GM20000 (cell line): ENCODE results near the gene GRIK4.

Experiments
- DNase-seq: peaks from one replicate; pipeline ENCODE4 v3.0.0; 2012; ENCODE audit warnings: low spot score
- CTCF ChIP-seq: IDR thresholded peaks from 2 replicates; pipeline ENCODE4 v1.5.1; 2012; ENCODE audit warnings: mild to moderate bottlenecking, control low read depth; ENCODE audit errors: extremely low read depth, missing control alignments

GRIK4 gene

GRCh38 chr11:120839846-120840402 lies 328.4 kb downstream of the GRIK4 start:
- TF ChIP-seq CTCF, result no peak
- no peak for DNase-seq

- DNase-seq, result no peak
- no peak for TF ChIP-seq CTCF
Measured at GRCh38 chr11:120840661-120841060, 329.1 kb downstream of the GRIK4 start.

GRCh38 chr11:120841074-120841473 lies 329.5 kb downstream of the GRIK4 start:
- DNase-seq, result no peak
- TF ChIP-seq CTCF, result no peak

GRCh38 chr11:120842195-120842594 lies 330.6 kb downstream of the GRIK4 start:
- TF ChIP-seq CTCF, result no peak
- no peak for DNase-seq

GRCh38 chr11:120853435-120853834 lies 341.9 kb downstream of the GRIK4 start:
- DNase-seq, result no peak
- TF ChIP-seq CTCF, result no peak

GRCh38 chr11:120854988-120855387 lies 343.4 kb downstream of the GRIK4 start:
- TF ChIP-seq CTCF, result no peak
- DNase-seq, result no peak

GRCh38 chr11:120857508-120857907 lies 346.0 kb downstream of the GRIK4 start:
- DNase-seq, result no peak
- no peak for TF ChIP-seq CTCF
